ENCODE results near the gene SNX14.
"Not testable (repeated sequence)": the region's sequence is repeated elsewhere in the genome, so short reads cannot be mapped to it uniquely, and the experiment has no call there.

The SNX14 gene

GRCh38 chr6:85569323-85569722, 24.3 kb downstream of the SNX14 start:
- H3K27ac ChIP-seq = no peak overlapping the region
- TF ChIP-seq ZFX (IDR thresholded peaks at IDR 0.05; ENCODE audit: borderline replicate concordance) = no peak
- TF ChIP-seq CTCF (IDR thresholded peaks at IDR 0.05) = no peak

GRCh38 chr6:85568411-85568810, 25.2 kb downstream of the SNX14 start:
- TF ChIP-seq CTCF (IDR thresholded peaks at IDR 0.05) (no peak), ZFX (IDR thresholded peaks at IDR 0.05; ENCODE audit: borderline replicate concordance) (no peak)
- H3K27ac ChIP-seq = no peak overlapping the region

GRCh38 chr6:85565736-85566135, 27.9 kb downstream of the SNX14 start:
- H3K27ac ChIP-seq = no peak overlapping the region
- TF ChIP-seq CTCF (IDR thresholded peaks at IDR 0.05) (no peak), ZFX (IDR thresholded peaks at IDR 0.05; ENCODE audit: borderline replicate concordance) (no peak)

DNA sequence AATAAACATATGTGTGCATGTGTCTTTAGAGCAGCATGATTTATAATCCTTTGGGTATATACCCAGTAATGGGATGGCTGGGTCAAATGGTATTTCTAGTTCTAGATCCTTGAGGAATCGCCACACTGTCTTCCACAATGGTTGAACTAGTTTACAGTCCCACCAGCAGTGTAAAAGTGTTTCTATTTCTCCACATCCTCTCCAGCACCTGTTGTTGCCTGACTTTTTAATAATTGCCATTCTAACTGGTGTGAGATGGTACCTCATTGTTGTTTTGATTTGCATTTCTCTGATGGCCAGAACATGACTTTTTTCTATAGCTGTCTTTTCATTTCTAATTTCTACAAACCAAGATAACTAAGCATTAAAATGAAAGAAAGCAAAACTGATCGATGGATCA, 29.4 kb downstream of the SNX14 start:
- H3K27ac ChIP-seq = not testable (repeated sequence)

- TF ChIP-seq CTCF (IDR thresholded peaks at IDR 0.05) (no peak), ZFX (IDR thresholded peaks at IDR 0.05; ENCODE audit: borderline replicate concordance) (no peak)
- H3K27ac ChIP-seq = no peak overlapping the region
Observed at GRCh38 chr6:85561750-85562357, 31.8 kb downstream of the SNX14 start.

- TF ChIP-seq CTCF (IDR thresholded peaks at IDR 0.05) (no peak), ZFX (IDR thresholded peaks at IDR 0.05; ENCODE audit: borderline replicate concordance) (no peak)
Observed at GRCh38 chr6:85556992-85557668, 36.5 kb downstream of the SNX14 start.

GRCh38 chr6:85552652-85553051, 41.0 kb downstream of the SNX14 start:
- TF ChIP-seq ZFX (IDR thresholded peaks at IDR 0.05; ENCODE audit: borderline replicate concordance) (no peak), CTCF (IDR thresholded peaks at IDR 0.05) (no peak)
- H3K27ac ChIP-seq = no peak overlapping the region

More at GRCh38 chr6:85556992-85557668, 36.5 kb downstream of the SNX14 start:
- H3K27ac ChIP-seq = no peak overlapping the region
